Effector CD4-positive, alpha-beta T cell (primary cell): Measurements from ENCODE around the gene JAZF1.

ENCODE experiments used
- DNase-seq: peaks from one replicate; pipeline ENCODE4 v3.0.0-alpha.2; 2020

JAZF1 gene

GRCh38 chr7:28133872-28134271, 46.7 kb downstream of the JAZF1 start:
- no peak for DNase-seq

DNA sequence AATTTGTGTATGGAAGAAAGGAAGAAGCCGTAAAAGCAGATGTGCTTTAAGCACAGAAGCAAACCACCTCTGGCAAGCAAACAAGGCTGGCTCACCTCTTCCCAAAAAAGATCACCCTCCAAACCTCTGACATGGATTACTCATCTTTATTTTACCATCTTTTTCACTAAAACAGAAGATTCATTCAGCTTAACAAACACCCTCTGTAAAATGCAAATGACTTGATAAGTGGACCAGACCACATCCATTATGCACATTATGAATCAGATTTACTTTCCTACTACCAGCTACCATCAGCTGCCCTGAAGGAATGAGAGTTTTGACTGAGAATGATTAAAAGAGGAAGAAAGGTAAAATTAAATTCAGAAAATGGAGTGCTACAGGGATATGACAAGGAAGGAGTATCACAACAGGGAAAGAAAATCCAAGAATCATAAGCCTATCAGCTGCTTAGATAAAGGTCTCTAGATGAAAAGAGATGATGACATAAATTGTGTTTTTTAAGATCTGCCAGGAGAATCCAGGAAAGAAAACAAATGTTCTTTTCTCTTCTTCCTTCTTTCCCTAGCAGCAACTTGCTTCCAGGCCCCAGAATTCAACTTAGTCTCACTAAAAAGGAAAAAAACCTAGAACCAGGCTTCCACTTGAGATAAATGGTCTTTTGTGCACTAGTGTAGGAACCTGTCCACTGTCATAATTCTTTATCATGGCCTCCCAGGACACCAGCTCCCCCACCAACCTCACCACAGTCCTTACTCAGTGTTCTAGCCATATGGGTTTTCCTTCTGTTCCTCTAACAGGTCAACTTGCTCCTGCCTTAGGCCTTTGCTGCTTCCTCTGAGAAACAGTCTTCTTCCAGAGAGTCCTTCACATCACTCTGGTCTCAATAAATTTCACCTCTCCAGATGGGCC, 47.4 kb downstream of the JAZF1 start:
- DNase-seq = no peak

GRCh38 chr7:28130277-28130676, 50.3 kb downstream of the JAZF1 start:
- DNase-seq = no peak

DNA sequence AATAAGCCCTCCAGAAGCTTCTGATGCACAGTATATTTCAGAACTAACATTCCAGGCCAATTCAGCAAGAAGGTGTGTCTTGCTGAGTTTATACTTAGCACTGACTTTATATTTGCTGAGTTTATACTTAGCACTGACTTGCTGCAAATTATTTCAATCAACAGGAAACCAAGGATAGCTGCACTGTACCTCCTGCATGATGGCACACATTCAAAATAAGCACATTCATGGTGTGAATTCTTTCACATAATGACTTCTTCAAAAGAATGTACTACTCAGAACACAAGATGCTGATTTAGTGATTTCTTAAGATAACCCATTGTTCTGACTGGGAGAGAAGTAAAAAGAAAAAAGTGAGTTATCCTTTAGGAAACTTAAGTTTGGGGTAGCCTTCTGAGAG, 52.0 kb downstream of the JAZF1 start:
- no peak for DNase-seq

GRCh38 chr7:28126410-28127041, 54.1 kb downstream of the JAZF1 start:
- no peak for DNase-seq

DNA sequence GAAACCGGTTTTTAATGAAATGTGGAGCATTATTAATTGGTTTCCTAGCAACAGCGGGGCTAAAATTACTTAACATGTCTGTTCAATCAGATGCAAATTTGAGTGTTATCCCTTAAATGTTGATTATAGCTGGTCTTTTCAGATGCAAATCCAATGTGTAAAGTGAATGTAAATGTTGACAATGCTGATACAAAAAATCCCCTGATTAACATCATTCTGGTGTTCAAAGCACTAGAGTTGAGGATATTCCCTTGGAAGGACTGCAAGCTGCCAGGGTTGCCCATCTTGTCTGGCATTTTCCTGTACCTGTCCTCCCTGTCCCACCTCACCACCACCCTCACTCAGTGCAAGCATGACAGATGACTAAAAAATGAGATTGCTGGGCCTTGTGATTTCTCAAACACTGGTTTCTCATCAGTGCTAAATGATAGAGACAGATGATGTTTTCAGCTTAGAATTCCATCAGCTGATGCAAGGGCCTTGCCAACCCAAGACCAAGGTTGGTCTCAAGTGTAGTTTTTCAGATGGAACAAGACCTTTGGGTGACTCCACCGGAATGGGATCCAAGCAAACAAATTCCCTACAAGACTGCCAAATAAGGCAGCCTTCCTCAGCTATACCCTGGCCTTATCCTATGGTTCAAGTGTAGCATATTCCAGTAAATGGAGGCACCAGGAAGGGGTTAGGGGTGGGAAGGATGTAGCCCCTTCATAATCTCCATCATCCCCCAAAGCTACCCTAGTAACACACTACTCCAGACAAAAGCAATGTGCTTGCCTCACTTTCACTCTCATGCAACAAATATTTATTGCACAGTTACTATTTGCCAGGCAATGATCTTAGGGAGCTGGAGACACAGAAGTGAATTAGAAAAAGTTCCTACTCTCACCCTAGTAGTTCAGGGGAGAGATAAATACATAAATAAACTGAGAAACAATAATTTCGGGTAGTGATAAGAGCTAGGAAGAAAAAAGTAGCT, 54.9 kb downstream of the JAZF1 start:
- DNase-seq = no peak

- DNase-seq = no peak
These were observed 56.2 kb downstream of the JAZF1 start for GRCh38 chr7:28124413-28124812.

- no peak for DNase-seq
These were observed 56.8 kb downstream of the JAZF1 start for GRCh38 chr7:28123752-28124151.

- DNase-seq = no peak
These were observed 59.1 kb downstream of the JAZF1 start for GRCh38 chr7:28121496-28121895.

DNA sequence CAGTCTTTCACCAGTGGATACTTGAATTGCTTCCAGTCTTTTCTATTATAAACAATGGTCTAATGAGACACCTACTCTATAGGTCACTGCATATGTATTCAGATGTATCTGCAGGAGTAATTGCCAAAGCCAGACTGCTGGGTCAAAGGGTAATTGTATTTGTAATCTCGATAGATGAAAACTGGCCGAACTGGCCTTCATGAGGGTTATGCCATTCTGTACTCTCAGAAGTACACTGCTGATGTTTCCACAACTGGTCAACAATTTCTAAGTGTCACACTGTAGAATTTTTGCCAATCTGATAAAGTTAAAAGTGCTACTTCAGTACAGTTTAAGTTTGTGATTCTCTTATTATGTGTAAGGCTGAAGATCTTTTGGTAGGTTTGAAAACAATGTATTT, 64.6 kb downstream of the JAZF1 start:
- DNase-seq = no peak

GRCh38 chr7:28115261-28115660, 65.3 kb downstream of the JAZF1 start:
- DNase-seq = no peak

- DNase-seq = no peak
These were observed 66.5 kb downstream of the JAZF1 start for GRCh38 chr7:28114056-28114455.

- no peak for DNase-seq
These were observed 67.6 kb downstream of the JAZF1 start for GRCh38 chr7:28112883-28113540.

GRCh38 chr7:28112467-28112866, 68.1 kb downstream of the JAZF1 start:
- no peak for DNase-seq

GRCh38 chr7:28112012-28112411, 68.6 kb downstream of the JAZF1 start:
- no peak for DNase-seq

DNA sequence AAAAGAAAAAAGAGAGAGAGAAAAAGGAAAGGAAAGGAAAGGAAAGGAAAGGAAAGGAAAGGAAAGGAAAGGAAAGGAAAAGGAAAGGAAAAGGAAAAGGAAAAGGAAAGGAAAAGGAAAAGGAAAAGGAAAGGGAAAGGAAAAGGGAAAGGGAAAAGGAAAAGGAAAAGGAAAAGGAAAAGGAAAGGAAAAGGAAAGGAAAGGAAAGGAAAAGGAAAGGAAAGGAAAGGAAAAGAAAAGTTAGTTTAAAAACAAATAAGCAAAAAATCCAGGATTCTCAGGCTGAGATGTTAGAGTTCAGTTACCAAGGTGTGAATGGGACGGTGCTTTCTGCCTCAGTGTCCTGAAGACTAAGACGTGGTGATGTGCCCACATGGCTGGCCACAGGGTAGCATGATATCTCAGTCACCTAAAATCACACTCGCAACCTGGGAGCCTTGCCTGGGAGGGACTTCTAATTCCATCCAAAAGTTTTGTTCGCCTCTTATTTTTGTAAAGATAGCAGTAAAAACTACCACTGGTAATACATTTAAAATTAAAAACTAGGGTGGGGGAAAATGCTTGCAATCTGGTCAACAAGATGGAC, 70.1 kb downstream of the JAZF1 start:
- no peak for DNase-seq

DNA sequence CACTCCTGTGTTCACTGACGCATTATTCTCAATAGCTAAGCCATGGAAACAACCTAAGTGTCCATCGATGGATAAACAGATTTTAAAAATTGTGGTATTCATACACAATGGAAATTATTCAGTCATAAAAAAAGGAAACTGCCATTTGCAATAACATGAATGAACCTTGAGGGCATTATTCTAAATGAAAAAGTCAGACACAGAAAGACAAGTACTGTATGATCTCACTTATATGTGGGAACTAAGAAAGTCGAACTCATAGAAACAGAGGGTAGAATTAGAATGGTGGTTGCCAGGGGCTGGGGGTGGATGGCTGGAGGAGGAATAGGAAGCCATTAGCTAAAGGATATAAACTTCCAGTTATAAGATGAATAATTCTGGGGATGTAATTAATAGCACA, 71.8 kb downstream of the JAZF1 start:
- DNase-seq = no peak

DNA sequence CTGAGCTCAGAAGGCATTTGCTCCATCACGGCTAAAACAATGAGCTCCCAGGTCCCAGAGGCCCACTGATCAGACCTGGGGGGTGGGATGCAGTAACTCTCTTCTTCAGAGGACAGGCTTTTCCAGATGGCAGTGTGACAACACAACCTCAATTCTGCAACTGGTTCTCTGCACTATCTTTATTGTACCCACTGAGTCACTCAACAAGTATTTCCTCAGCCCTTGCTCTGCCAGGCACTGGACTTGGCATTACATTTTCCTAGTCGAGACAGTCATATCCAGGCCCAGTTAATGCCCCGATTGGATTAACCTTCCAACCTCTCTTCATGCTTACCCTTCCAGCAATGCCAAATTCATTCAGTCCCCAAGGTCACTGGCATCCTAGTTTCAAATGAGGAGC, 72.6 kb downstream of the JAZF1 start:
- no peak for DNase-seq

GRCh38 chr7:28106321-28106829, 74.2 kb downstream of the JAZF1 start:
- DNase-seq = no peak

- DNase-seq = no peak
These were observed 75.4 kb downstream of the JAZF1 start for GRCh38 chr7:28105234-28105633.

- DNase-seq = no peak
These were observed 75.8 kb downstream of the JAZF1 start for GRCh38 chr7:28104811-28105210.

- DNase-seq = no peak
These were observed 76.5 kb downstream of the JAZF1 start for GRCh38 chr7:28104041-28104541.
